ENCODE results near the gene DEXI.
"Not testable (repeated sequence)": the region's sequence is repeated elsewhere in the genome, so short reads cannot be mapped to it uniquely, and the experiment has no call there.

Gene DEXI

GRCh38 chr16:10941127-10941933 lies 938 bp downstream of the DEXI start:
- no peak for ATAC-seq
- no peak for DNase-seq

DNA sequence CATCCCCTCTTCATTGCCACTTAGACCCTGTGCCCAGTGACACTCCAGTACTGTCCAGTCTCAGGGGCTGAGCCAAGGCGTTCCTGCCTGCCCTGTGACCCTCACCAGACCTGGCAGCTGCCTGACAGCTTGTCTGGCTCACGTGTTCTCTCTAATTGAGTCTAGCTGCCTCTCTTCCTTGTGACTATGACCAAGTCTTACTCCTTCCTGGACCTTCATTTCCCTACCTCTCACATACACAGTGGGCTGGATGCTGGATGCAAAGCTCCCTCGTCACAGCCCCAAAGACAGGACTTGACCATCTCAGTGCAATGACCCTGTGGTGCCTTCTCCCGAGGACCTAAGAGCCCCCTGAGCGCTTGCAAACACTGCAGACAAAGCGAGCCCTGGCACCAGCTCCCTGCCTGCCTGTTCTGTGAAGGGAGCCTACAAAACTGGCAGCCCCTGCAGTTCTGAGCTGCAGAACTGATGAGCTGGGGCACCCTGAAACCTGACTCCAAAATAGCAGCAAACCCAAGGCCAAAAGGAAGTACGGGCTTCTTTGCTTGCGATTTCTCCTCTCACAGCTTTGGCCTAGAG lies 1.7 kb downstream of the DEXI start:
- no peak for ATAC-seq
- DNase-seq, result no peak

DNA sequence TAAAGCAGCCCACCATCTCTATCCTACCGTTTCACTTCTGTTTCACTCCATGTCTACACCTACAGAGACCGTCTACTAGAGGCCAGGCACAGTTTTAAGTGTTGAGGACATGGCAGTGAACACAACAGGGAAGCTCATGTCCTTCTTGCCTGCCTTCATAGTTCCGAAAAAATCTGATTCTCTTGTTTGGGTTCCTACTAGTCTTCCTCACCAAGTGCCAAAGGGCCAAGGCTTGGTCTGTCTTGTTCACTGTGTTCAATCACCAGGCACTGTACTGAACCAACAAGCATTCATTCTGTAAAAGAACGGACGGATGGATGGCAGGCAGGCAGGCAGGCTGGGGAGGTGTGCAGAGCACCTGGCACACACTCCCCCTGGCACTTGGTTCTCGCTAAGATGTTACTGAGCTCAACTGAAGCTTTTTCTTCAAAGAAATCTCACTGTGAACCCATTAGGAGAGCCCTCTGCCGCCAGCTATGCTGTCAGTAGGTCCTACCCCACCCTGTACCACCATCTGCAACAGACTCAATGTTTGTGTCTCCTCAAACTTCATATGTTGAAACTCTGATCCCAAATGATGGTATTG lies 2.5 kb downstream of the DEXI start:
- no peak for DNase-seq
- no peak for ATAC-seq

DNA sequence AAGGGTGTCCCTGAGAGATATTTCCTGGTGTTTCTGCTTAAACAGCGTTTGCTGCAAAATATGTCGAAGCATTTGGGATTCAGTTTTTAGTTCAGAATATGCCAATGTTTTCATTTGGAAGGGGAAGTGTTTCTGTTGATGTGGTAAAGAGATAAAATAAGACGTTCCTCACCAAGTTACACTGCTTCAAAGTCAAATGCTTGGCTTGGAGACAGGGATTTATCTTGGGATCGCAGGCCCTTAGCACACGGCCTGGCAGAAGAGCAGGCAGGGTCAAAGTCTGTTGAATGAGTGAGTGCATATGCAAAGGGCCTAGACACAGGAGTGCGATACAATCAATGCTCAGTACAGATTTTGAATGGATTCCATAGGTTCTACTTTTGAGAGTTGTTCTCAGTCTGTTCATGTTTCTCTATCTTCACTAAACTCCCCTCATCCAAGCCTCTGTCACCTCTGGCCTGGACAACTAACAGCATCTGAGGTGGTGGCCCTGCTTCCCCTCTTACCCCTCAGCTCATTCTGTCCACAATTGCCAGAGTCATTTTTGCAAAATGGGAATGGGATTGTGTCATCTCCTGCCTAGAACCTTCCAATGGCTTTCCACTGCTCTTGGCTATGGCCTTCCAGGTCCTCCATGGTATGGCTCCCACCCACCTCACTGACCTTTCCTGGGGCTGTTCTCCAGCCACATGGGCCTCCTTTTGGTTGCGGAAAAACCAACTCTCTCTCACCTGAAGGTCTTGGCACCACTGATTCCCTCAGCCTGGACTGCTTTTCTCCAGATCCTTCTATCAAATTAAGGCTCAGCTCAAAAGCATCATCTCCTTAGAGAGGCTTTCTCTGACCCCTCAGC lies 3.2 kb downstream of the DEXI start:
- DNase-seq (no peak), ATAC-seq (no peak)

DNA sequence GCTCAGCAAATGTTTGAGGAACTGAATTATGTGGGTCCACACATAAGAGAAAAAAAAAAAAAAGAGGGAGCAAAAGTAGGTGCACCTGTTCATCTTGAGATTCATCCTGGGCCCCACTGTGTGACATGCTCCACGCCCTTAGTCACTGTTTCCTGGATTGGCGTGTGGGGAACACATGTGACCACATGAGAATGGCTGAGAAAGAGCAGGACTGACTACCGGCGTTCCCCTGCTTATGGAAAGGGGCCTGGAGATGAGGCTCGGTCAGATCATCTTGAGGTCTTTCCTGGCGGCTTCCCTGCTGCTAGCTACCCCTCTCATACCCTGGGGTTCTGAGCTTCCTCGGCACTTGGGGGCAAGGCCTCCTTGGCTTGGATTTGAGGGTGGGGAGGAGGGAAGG lies 3.9 kb downstream of the DEXI start:
- DNase-seq (peak; percentile 45), ATAC-seq (peak; percentile 37)

DNA sequence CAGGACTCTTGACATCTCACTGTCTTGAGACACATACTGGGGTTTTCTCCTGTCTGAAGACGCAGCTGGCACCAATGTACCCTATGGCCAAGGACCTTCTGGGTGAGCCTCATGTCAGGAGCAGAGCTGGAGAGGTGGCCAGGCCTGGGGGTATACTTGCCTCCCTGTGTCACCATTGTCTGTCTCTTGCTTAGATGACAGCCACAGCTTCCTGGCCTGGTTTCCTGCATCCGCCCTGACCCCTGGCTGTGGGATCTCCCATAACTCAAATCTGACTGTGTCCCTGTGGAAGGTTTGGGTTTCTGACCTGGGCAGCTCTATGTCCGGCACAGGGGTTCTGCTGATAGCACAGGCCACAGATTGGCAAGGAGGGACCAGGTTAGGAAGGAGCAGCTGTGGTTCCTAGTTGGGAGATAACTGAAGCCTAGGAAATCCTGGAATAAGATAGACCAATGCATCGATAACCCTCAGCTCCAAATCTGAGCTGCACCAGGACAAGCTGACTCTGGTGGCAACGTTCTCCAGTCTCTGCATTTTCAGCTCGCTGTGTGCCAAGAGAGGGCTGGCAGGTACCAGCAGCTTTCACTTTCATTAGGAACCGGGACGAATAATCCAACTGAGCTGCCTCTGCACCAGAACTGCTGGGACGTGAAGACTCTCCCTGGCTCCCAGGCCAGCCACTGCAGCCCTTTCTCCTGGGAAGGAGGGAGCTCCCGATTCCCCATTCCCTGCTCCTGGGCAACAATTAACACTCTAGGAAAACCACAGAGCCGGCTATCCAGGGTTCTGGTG lies 5.0 kb downstream of the DEXI start:
- ATAC-seq (no peak), DNase-seq (no peak)

- DNase-seq, result no peak
- ATAC-seq, result no peak
These were observed 5.8 kb downstream of the DEXI start for GRCh38 chr16:10936272-10936984.

GRCh38 chr16:10935226-10935915 lies 6.9 kb downstream of the DEXI start:
- ATAC-seq, result no peak
- DNase-seq, result no peak

GRCh38 chr16:10934325-10935107 lies 7.8 kb downstream of the DEXI start:
- ATAC-seq (no peak), DNase-seq (no peak)

- ATAC-seq (no peak), DNase-seq (no peak)
These were observed 8.4 kb downstream of the DEXI start for GRCh38 chr16:10933865-10934264.

- ATAC-seq (no peak), DNase-seq (no peak)
These were observed 9.1 kb downstream of the DEXI start for GRCh38 chr16:10932959-10933710.

DNA sequence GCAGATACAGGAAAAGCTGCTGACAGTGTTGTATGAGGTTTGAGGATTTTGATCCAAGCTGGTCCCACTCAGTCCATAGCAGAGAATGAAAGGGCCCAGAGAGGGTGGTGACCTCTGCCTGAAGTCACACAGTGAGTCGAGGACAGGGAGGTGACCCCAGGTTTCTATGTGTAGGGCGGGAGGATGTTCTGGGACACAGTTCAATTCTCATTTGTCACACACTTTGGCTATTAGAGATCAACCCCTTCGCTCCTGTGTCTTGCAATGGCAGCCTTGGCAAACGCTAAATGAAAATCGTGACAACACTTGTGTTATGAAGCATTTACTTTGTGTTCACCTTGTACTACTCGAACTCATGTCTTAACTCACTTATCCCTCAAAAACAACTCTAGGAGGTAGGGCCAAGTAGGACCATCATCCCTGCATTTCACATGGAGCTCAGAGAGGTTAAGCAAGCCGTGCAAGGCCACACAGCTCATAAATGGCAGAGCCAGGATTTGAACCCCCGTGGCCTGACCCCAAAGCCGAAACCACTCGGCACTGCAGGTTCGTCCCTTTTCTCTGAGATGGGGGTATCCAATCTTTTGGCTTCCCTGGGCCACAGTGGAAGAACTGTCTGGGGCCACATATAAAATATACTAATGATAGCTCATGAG lies 10.2 kb downstream of the DEXI start:
- ATAC-seq (no peak), DNase-seq (no peak)

DNA sequence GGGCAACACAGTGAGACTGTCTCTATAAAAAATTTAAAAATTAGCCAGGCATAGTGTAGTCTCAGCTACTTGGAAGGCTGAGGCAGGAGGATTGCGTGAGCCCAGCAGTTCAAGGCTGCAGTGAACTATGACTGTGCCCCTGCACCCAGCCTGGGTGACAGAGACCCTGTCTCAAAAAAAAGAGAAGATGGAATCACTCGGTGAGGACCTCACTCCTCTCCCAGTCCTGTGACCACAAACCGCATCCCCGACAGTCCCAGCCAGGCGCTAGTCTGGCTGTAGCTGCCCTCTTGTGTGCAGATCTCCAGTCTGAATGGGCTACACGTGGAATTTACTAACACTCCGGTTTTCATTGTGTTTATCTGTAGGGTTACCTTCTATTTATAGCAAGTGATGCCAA lies 11.1 kb downstream of the DEXI start:
- no peak for DNase-seq
- ATAC-seq, result no peak

DNA sequence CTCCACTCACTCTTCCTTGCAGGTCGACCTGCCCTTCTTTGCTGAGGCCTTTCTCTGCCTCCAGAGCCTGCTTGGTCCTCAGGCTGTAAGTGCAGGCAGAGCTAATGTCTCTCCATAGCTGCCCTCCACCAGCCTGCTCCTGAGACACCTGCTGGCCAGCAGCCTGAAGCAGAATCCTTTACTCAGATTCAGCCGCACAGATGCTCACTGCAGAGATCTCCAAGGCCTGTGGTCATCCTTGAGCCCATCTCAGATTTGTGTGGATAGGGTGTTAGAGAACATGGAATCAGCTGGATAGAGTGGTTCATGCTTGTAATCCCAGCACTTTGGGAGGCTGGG lies 11.5 kb downstream of the DEXI start:
- ATAC-seq (no peak), DNase-seq (no peak)

GRCh38 chr16:10929853-10930754 lies 12.2 kb downstream of the DEXI start:
- no peak for ATAC-seq
- no peak for DNase-seq

DNA sequence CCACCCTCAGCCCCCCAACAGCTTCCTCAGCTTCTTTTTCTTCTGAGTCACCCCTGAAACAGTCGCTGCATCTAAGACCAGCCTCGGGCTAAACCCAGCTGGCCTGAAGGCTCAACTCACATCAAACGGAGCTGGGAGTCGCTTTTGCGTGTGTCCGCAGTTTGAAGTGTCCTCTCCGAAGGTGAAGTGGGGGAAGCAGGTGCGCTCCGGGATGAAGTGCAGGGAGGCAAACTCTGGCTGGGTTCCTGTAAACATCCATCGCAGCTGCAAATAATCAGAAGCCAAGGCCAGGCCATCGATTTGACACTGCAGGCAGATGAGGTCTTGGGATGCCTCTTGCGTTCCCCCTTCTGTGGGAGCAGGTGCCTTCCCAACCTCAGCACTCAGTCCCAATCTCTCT lies 13.2 kb downstream of the DEXI start:
- DNase-seq, ATAC-seq: not testable (repeated sequence)

DNA sequence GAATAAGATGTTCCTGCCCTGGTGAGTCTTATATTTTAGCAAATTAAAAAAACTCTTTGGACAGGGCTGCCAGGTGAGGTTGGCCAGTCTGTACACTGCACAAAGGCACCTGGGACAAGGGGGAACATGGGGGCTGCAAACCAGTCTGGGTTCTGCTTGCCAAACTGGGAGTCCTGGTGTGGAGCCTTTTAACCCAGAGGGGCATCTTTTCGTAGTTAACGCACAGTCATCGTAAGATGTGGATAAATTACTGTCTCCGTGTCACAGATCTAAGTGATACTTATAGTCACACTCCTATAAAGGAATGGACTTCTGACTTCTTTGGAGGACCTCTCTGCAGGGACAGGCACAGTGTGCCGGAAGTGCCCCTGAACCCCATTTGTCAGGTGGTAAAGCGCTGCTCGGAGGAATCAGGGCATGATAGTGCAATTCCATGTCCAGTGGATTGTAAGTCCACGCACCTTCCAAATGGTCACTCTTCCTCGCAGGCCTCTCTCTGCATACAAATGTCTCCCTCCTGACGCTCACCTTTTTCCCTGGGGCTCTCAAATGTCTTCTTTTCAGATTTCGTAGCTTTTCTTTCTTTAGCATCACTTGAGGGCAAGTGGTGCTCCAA lies 14.7 kb downstream of the DEXI start:
- ATAC-seq, result no peak
- no peak for DNase-seq

All from stimulated activated naive CD8-positive, alpha-beta T cell treated with anti-CD3 and anti-CD28 coated beads, Interleukin-15, Interleukin-2, amounts not matched to agents 100 U/mL and 50 U/mL, for 24 hours (primary cell).